ENCODE measurements around the gene RAB6A.
"Not testable (repeated sequence)": the region's sequence is repeated elsewhere in the genome, so short reads cannot be mapped to it uniquely, and the experiment has no call there.

The RAB6A gene

GRCh38 chr11:73760679-73761402, at the start of gene RAB6A:
TSS of gene RAB6A (minus strand) at chr11:73761074. CDS start at chr11:73760635, 439 bp downstream.
- peak; percentile 97 to 98 for DNase-seq (ENCODE audit: low read depth in 2 of 2)

- no peak for DNase-seq (ENCODE audit: low read depth in 2 of 2)
These were observed 49.8 kb upstream of the RAB6A start for GRCh38 chr11:73810637-73811036.

DNA sequence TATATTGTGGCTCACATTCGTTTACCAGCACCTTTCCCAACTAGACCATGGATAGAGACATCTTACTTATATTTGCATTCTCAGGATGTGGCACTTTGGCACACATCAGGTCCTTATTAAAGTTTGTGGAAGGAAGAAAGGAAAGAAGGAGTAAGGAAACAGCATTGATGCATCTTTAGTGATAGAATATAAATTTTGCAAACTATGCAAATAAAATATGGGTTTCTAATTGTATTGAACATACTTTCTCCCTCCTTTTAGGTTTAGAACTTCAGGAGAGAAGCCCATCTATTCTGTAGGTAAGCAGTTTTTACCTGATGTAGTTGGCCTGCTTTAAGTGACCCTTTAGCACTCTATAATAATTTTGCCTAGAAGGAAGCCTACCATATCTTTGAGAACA, 47.2 kb upstream of the RAB6A start:
- DNase-seq (ENCODE audit: low read depth in 2 of 2): no peak

DNA sequence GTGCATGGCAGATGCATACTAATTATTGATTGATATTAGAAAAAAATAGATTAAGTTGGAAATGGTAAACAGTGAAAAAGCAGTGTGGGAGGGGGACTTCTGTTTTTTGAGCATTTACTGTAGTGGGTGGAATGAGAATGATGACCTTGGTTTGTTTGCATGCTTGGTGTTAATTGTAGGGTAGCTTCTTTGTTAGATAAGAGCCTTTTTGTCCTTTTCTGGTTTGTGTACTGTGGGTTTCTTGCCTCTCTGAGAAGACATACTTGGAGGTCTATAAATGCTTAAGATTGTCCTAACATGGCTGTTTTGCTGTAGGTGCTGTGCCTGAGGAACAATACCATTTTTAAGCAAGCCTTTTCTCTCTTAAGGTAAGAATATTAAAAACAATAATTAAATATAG, 43.8 kb upstream of the RAB6A start:
- no peak for DNase-seq (ENCODE audit: low read depth in 2 of 2)

DNA sequence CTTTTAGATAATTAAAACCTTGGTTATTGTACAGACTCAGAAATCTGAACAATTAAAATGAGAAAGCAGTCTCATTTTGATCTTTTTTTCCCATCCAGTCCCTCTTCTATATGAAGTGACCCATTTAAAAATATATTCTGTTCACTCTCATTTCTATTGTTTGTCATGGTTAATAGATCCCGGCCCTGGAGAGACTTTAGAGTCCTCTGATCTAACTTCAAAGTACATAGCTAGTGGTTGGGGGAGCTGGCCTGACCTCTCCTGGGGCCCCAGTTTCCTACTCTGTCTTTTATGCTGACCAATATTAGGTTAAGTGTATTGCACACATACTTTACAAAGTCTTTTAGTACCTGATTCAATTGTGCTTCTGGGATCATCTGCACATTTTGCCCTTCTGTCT, 40.3 kb upstream of the RAB6A start:
- DNase-seq (ENCODE audit: low read depth in 2 of 2): no peak

- no peak for DNase-seq (ENCODE audit: low read depth in 2 of 2)
These were observed 39.5 kb upstream of the RAB6A start for GRCh38 chr11:73800276-73800806.

- DNase-seq (ENCODE audit: low read depth in 2 of 2): no peak
These were observed 36.6 kb upstream of the RAB6A start for GRCh38 chr11:73797457-73797856.

- no peak for DNase-seq (ENCODE audit: low read depth in 2 of 2)
These were observed 35.2 kb upstream of the RAB6A start for GRCh38 chr11:73795925-73796632.

- no peak for DNase-seq (ENCODE audit: low read depth in 2 of 2)
These were observed 31.7 kb upstream of the RAB6A start for GRCh38 chr11:73792584-73792983.

- no peak for DNase-seq (ENCODE audit: low read depth in 2 of 2)
These were observed 28.4 kb upstream of the RAB6A start for GRCh38 chr11:73789279-73789670.

- peak; percentile 66 to 76 for DNase-seq (ENCODE audit: low read depth in 2 of 2)
These were observed 27.0 kb upstream of the RAB6A start, which contains the start of gene MRPL48 for GRCh38 chr11:73787643-73788558. TSS of gene MRPL48 (plus strand) at chr11:73787874. CDS start at chr11:73787972, 98 bp downstream.

- no peak for DNase-seq (ENCODE audit: low read depth in 2 of 2)
These were observed 26.3 kb upstream of the RAB6A start for GRCh38 chr11:73787051-73787642.

GRCh38 chr11:73785467-73785866, 24.6 kb upstream of the RAB6A start:
- not testable (repeated sequence) for DNase-seq (ENCODE audit: low read depth in 2 of 2)

DNA sequence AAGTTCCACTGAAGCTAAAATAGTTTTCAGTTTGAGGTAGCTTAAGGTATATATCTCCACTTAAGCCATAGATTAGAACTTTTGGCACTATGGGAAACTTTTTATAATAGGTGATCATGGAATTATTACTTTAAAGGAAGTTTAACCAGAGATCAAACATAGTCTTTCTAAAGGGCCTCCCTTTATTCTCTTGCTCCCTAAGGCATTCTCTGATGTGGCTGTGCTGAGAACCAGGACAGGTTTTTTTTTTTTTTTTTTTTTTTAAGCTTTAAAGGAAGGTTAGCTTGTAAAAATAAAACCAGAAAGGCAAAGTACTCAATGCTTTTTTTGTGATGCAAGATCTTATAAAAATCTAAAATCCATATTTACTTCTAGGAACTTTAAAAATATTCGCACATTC, 23.9 kb upstream of the RAB6A start:
- no peak for DNase-seq (ENCODE audit: low read depth in 2 of 2)

GRCh38 chr11:73784080-73784634, 23.3 kb upstream of the RAB6A start:
- no peak for DNase-seq (ENCODE audit: low read depth in 2 of 2)

- DNase-seq (ENCODE audit: low read depth in 2 of 2): no peak
These were observed 22.7 kb upstream of the RAB6A start for GRCh38 chr11:73783483-73784020.

GRCh38 chr11:73781303-73781702, 20.4 kb upstream of the RAB6A start:
- no peak for DNase-seq (ENCODE audit: low read depth in 2 of 2)

- peak; percentile 85 to 97 for DNase-seq (ENCODE audit: low read depth in 2 of 2)
These were observed 18.4 kb upstream of the RAB6A start for GRCh38 chr11:73779084-73779902.

DNA sequence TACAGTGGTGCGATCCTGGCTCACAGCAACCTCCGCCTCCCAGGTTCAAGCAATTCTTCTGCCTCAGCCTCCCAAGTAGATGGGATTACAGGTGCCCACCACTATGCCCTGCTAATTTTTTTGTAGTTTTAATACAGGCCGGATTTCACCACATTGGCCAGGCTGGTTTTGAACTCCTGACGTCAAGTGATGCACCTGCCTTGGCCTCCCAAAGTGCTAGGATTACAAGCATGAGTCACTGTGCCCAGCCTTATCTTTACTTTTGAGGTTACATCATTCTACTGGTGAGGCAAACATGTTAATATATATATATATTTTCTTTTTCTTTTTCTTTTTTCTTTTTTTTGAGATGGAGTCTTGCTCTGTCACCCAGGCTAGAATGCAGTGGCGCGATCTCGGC, 9.9 kb upstream of the RAB6A start:
- not testable (repeated sequence) for DNase-seq (ENCODE audit: low read depth in 2 of 2)

DNA sequence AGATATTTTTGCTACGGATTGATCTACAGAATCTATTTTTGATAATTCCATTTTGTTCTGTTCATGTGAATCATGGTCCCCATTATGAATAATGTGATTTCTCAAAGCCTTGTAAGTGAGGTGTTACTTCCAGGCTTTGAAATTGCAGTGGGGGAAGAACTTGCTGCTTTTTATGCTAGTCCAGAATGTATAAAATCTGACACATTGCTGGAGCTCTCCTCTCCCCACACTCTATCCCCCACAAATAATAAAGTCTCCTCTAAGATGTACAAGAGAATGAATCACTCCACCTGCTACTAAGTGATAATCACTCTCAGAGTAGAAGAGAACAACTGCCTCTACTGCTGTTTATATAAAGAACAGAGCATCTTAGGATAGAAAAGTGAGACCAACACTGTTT, 5.9 kb upstream of the RAB6A start:
- no peak for DNase-seq (ENCODE audit: low read depth in 2 of 2)
